Erythroblast (primary cell): Measurements from ENCODE around the gene GRIN3B.

Experiments used
- GATA1 ChIP-seq: IDR thresholded peaks from 2 replicates; pipeline ENCODE4 v1.6.1; 2011; ENCODE audit warnings: low read depth, mild to moderate bottlenecking, control low read depth, low read length, moderate library complexity
- POLR2A ChIP-seq: IDR thresholded peaks from 2 replicates; pipeline ENCODE4 v1.6.1; 2011; ENCODE audit warnings: mild to moderate bottlenecking, low read length

GRCh38 chr19:974564-975257 is 25.5 kb upstream of the GRIN3B start:
- TF ChIP-seq POLR2A (no peak), GATA1 (no peak)
